MCF 10A (cell line): ENCODE data around the gene PRSS21. TPM values are rescaled to one million over a fixed set of nuclear protein-coding genes. Genes with fewer than 3 reads are reported as not detected.

ENCODE experiments used
- BruUV-seq: library from RNA; stranded (reverse); fragments of 400-500 nt; replicated peaks from 2 replicates; lab custom pipeline; 2021; lab: Mats Ljungman, UMichigan
- CTCF ChIA-PET: fragments of 300-600 bp; sonication (Branson Sonifier 250); formaldehyde crosslinking; extraction: SDS; loops from one replicate; lab custom pipeline; 2021; ENCODE audit warnings: antibody characterized with exemption, inconsistent platforms; lab: Yijun Ruan, JAX
- POLR2A ChIA-PET: fragments of 300-600, 350-650 bp; sonication (Branson Sonifier 250); formaldehyde crosslinking; extraction: SDS; loops from one replicate; lab custom pipeline; 2020; ENCODE audit warnings: antibody characterized with exemption, inconsistent platforms; lab: Yijun Ruan, JAX
- DNase-seq: peaks from one replicate; pipeline ENCODE4 v3.0.0-alpha.2; 2018; ENCODE audit not compliant: unreplicated experiment
- H3K27ac Mint-ChIP-seq: one replicate; pipeline ENCODE4 v1.8.0; 2022; ENCODE audit warnings: mild to moderate bottlenecking, low read depth, mixed read lengths; ENCODE audit not compliant: unreplicated experiment
- H3K27me3 Mint-ChIP-seq: one replicate; pipeline ENCODE4 v1.8.0; 2022; ENCODE audit warnings: mixed read lengths; ENCODE audit not compliant: insufficient read depth, unreplicated experiment
- H3K36me3 Mint-ChIP-seq: one replicate; pipeline ENCODE4 v1.8.0; 2022; ENCODE audit warnings: mild to moderate bottlenecking, moderate library complexity, mixed read lengths; ENCODE audit not compliant: insufficient read depth, unreplicated experiment
- H3K4me1 Mint-ChIP-seq: one replicate; pipeline ENCODE4 v1.8.0; 2022; ENCODE audit warnings: mixed read lengths; ENCODE audit not compliant: insufficient read depth, unreplicated experiment
- H3K4me3 Mint-ChIP-seq: one replicate; pipeline ENCODE4 v1.8.0; 2022; ENCODE audit warnings: mild to moderate bottlenecking, moderate library complexity, mixed read lengths; ENCODE audit not compliant: unreplicated experiment
- H3K9me3 Mint-ChIP-seq: one replicate; pipeline ENCODE4 v1.8.0; 2022; ENCODE audit warnings: mixed read lengths; ENCODE audit not compliant: unreplicated experiment
- CTCF ChIP-seq: fragments of 200-600 bp; IDR thresholded peaks from one replicate; pipeline ENCODE4 v1.8.0; 2022; ENCODE audit warnings: antibody characterized with exemption, mild to moderate bottlenecking; ENCODE audit not compliant: unreplicated experiment
- intact Hi-C: fragments of 100-400 bp; cut with micrococcal nuclease; formaldehyde crosslinking; loops from 2 replicates; pipeline ENCODE4 v1.14.1; 2022
- total RNA-seq: library from RNA; stranded (reverse); gene quantifications from 2 replicates; pipeline ENCODE4 v1.2.3, GENCODE V29; 2022

The PRSS21 gene
- total RNA-seq, 1 experiment from 2014 or later: 16.4 TPM

- Mint-ChIP-seq H3K9me3 (no peaks in the 10 kb centered on the region), H3K4me1 (no peaks in the 10 kb centered on the region), H3K4me3 (no peak overlapping the region), H3K27ac (no peak overlapping the region), H3K36me3 (peaks cover 5% of the 10 kb centered on the region), H3K27me3 (no peaks in the 10 kb centered on the region)
- intact Hi-C loops: no loop called here
- POLR2A ChIA-PET: interaction anchor here (1.5 kb wide), 1 partner anchor 32 kb away, joined by 3 read pairs; the partner anchor contains the start of gene SRRM2
- TF ChIP-seq CTCF: no peak
- CTCF ChIA-PET: interaction anchor here (1.1 to 1.4 kb wide), 3 partner anchors 9 to 85 kb away, joined by 3 to 4 read pairs (median 3); no protein-coding TSS in a partner anchor
- BruUV-seq: no TSS peak
- no peak for DNase-seq
Measured at GRCh38 chr16:2783581-2784357, 33.3 kb upstream of the PRSS21 start.

- POLR2A ChIA-PET: interaction anchor here (1.5 kb wide), 1 partner anchor 32 kb away, joined by 3 read pairs; the partner anchor contains the start of gene SRRM2
- peaks cover 5% of the 10 kb centered on the region for H3K36me3 Mint-ChIP-seq
Measured at GRCh38 chr16:2784358-2785100, 32.5 kb upstream of the PRSS21 start.

GRCh38 chr16:2785101-2785991 is 31.7 kb upstream of the PRSS21 start:
- no peak overlapping the region for H3K27ac Mint-ChIP-seq
- H3K4me1 Mint-ChIP-seq: no peaks in the 10 kb centered on the region
- no peaks in the 10 kb centered on the region for H3K27me3 Mint-ChIP-seq
- no peaks in the 10 kb centered on the region for H3K36me3 Mint-ChIP-seq
- no TSS peak for BruUV-seq
- H3K9me3 Mint-ChIP-seq: no peaks in the 10 kb centered on the region
- H3K4me3 Mint-ChIP-seq: no peak overlapping the region
- ChIA-PET CTCF (interaction anchor here (1.4 kb wide), 1 partner anchor 39 kb away, joined by 3 read pairs; no protein-coding TSS in a partner anchor), POLR2A (no interaction called here)
- intact Hi-C loops: no loop called here
- TF ChIP-seq CTCF: no peak
- no peak for DNase-seq

More at GRCh38 chr16:2784358-2785100, 32.5 kb upstream of the PRSS21 start:
- no peak for DNase-seq
- BruUV-seq: no TSS peak
- CTCF ChIA-PET: interaction anchor here (1.1 to 1.4 kb wide), 3 partner anchors 10 to 84 kb away, joined by 3 to 4 read pairs (median 3); no protein-coding TSS in a partner anchor
- Mint-ChIP-seq H3K4me3 (no peak overlapping the region), H3K27ac (no peak overlapping the region), H3K9me3 (no peaks in the 10 kb centered on the region), H3K27me3 (no peaks in the 10 kb centered on the region), H3K4me1 (no peaks in the 10 kb centered on the region)
- TF ChIP-seq CTCF: no peak
- intact Hi-C loops: no loop called here
